ENCODE data around the gene LARGE1. TPM values are rescaled to one million over a fixed set of nuclear protein-coding genes. Genes with fewer than 3 reads are reported as not detected.

The LARGE1 gene
- total RNA-seq, 2 donors from 2014 or later = 80.5 to 101 TPM

DNA sequence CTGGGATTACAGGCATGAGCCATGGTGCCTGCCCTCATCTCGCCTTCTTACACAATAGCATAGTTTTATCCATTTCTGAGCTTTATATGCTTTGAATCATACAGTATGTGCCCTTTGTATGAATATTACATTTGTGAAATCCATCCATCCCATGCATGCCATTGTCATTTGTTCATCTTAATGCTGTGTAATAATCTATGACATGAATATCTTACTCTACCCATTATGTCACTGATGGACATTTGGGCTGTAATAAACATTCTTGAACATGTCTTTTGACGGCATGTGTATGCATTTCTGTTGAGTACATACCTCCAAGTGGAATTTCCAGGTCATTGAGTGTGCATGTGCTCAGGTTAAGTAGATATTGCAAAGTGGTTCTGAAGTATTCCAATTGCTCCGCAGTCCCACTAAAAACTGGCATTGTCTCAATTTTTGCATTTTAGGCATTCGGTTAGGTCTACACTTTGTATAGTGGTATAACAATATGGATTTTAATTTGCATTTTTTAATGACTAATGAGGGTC, 522.8 kb downstream of the LARGE1 start:
- Histone ChIP-seq H3K4me1 (peaks cover 0 to 9% of the 10 kb centered on the region in 2 donors), H3K36me3 (no peaks in the 10 kb centered on the region), H3K27ac (no peak overlapping the region), H3K9me3 (no peaks in the 10 kb centered on the region), H3K4me3 (no peak overlapping the region), H3K27me3 (no peaks in the 10 kb centered on the region)
- DNase-seq (ENCODE audit: low spot score) = no peak
- no peak for TF ChIP-seq CTCF (IDR thresholded peaks at IDR 0.05)

GRCh38 chr22:33393432-33393831, 526.8 kb downstream of the LARGE1 start:
- TF ChIP-seq CTCF (IDR thresholded peaks at IDR 0.05) = no peak
- no peak for DNase-seq (ENCODE audit: low spot score)
- H3K9me3 ChIP-seq = no peaks in the 10 kb centered on the region
- H3K4me1 ChIP-seq = no peaks in the 10 kb centered on the region
- no peaks in the 10 kb centered on the region for H3K36me3 ChIP-seq
- H3K4me3 ChIP-seq = no peak overlapping the region
- no peak overlapping the region for H3K27ac ChIP-seq
- no peaks in the 10 kb centered on the region for H3K27me3 ChIP-seq

- Histone ChIP-seq H3K27me3 (no peaks in the 10 kb centered on the region), H3K4me1 (no peaks in the 10 kb centered on the region), H3K9me3 (no peaks in the 10 kb centered on the region), H3K4me3 (no peak overlapping the region), H3K27ac (no peak overlapping the region), H3K36me3 (no peaks in the 10 kb centered on the region)
- TF ChIP-seq CTCF (IDR thresholded peaks at IDR 0.05) = no peak
- no peak for DNase-seq (ENCODE audit: low spot score)
These were observed 529.0 kb downstream of the LARGE1 start for GRCh38 chr22:33391298-33391697.

DNA sequence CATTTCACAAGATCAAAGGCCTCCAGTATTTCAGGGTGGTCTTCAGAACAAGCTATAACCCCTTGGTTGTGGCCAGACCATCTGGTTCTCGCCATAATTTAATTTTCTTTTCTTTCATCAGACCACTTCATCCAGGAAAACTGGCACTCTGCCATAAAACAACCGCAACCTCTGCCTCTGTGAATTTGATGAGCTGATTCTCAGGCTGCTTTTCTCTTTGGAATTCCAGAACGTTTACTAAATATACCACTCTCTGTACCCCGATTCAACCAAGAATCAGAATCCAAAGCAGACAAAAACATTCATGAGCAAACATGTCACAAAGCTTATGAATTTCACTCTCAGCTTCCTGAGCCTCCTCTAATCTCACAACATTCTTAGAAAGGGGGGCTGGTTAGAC, 530.3 kb downstream of the LARGE1 start:
- no peak for TF ChIP-seq CTCF (IDR thresholded peaks at IDR 0.05)
- no peak for DNase-seq (ENCODE audit: low spot score)
- Histone ChIP-seq H3K27me3 (no peaks in the 10 kb centered on the region), H3K4me3 (no peak overlapping the region), H3K4me1 (no peaks in the 10 kb centered on the region), H3K27ac (no peak overlapping the region), H3K9me3 (no peaks in the 10 kb centered on the region), H3K36me3 (no peaks in the 10 kb centered on the region)

GRCh38 chr22:33386270-33386669, 534.0 kb downstream of the LARGE1 start:
- H3K27me3 ChIP-seq = no peaks in the 10 kb centered on the region
- peaks cover 26% of the 10 kb centered on the region for H3K36me3 ChIP-seq
- no peak overlapping the region for H3K27ac ChIP-seq
- no peak for DNase-seq (ENCODE audit: low spot score)
- TF ChIP-seq CTCF (IDR thresholded peaks at IDR 0.05) = no peak
- no peaks in the 10 kb centered on the region for H3K9me3 ChIP-seq
- H3K4me1 ChIP-seq = no peaks in the 10 kb centered on the region
- no peak overlapping the region for H3K4me3 ChIP-seq

- Histone ChIP-seq H3K27me3 (no peaks in the 10 kb centered on the region), H3K4me3 (no peak overlapping the region), H3K4me1 (no peaks in the 10 kb centered on the region), H3K36me3 (peaks cover 29% of the 10 kb centered on the region), H3K9me3 (no peaks in the 10 kb centered on the region), H3K27ac (no peak overlapping the region)
- TF ChIP-seq CTCF (IDR thresholded peaks at IDR 0.05) = no peak
- no peak for DNase-seq (ENCODE audit: low spot score)
These were observed 534.7 kb downstream of the LARGE1 start for GRCh38 chr22:33385611-33386010.

Measured in right atrium auricular region (tissue), 2 donors.